ENCODE measurements around the gene MUC5B.

GRCh38 chr11:1307163-1307870 lies 84.5 kb downstream of the MUC5B start:
- TF ChIP-seq, protein P1, sequence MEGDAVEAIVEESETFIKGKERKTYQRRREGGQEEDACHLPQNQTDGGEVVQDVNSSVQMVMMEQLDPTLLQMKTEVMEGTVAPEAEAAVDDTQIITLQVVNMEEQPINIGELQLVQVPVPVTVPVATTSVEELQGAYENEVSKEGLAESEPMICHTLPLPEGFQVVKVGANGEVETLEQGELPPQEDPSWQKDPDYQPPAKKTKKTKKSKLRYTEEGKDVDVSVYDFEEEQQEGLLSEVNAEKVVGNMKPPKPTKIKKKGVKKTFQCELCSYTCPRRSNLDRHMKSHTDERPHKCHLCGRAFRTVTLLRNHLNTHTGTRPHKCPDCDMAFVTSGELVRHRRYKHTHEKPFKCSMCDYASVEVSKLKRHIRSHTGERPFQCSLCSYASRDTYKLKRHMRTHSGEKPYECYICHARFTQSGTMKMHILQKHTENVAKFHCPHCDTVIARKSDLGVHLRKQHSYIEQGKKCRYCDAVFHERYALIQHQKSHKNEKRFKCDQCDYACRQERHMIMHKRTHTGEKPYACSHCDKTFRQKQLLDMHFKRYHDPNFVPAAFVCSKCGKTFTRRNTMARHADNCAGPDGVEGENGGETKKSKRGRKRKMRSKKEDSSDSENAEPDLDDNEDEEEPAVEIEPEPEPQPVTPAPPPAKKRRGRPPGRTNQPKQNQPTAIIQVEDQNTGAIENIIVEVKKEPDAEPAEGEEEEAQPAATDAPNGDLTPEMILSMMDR (IDR thresholded peaks at IDR 0.05; ENCODE audit: low read length): no peak
- TF ChIP-seq EZH2 (IDR thresholded peaks at IDR 0.05; ENCODE audit: borderline replicate concordance, low read length): no peak

All from OCI-LY1 (cell line).